Stimulated activated CD4-positive, alpha-beta T cell treated with anti-CD3 and anti-CD28 coated beads, TNF-alpha, amount 100 ng/mL, for 48 hours (primary cell): ENCODE results near the gene MTNR1B.

Source experiments
- DNase-seq, 3 donors: peaks; one replicate each; pipeline ENCODE4 v3.0.0-alpha.2; 2020; ENCODE audit warnings: low read depth in 3 of 3

Gene MTNR1B

GRCh38 chr11:92978271-92979111, 9.0 kb downstream of the MTNR1B start:
- no peak for DNase-seq

- no peak for DNase-seq
These were observed 9.7 kb downstream of the MTNR1B start for GRCh38 chr11:92979176-92979575.

GRCh38 chr11:92980312-92980711, 10.9 kb downstream of the MTNR1B start:
- DNase-seq: no peak

DNA sequence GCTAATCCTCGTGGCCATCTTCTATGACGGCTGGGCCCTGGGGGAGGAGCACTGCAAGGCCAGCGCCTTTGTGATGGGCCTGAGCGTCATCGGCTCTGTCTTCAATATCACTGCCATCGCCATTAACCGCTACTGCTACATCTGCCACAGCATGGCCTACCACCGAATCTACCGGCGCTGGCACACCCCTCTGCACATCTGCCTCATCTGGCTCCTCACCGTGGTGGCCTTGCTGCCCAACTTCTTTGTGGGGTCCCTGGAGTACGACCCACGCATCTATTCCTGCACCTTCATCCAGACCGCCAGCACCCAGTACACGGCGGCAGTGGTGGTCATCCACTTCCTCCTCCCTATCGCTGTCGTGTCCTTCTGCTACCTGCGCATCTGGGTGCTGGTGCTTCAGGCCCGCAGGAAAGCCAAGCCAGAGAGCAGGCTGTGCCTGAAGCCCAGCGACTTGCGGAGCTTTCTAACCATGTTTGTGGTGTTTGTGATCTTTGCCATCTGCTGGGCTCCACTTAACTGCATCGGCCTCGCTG, 12.1 kb downstream of the MTNR1B start:
- no peak for DNase-seq

GRCh38 chr11:92986585-92986984, 17.1 kb downstream of the MTNR1B start:
- DNase-seq: no peak

DNA sequence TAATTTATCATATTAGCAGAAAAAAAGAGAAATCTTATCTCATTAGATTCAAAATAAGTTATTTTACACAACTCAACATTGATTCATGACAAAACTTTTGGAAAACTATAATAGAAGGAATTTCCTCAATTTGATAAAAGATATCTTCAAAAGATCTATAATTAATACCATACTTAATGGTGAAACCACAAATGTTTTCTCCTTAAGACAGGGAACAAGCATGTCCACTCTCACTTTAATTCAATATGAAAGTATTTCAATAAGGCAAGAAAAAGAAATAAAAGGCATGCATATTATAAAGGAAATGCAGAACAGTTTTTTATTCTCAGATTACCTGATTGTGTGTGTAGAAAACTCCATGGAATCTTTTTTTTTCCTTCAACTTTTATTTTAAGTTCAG, 23.6 kb downstream of the MTNR1B start:
- DNase-seq: no peak

- DNase-seq: no peak
These were observed 31.3 kb downstream of the MTNR1B start for GRCh38 chr11:93000511-93001476.

- DNase-seq: no peak
These were observed 32.4 kb downstream of the MTNR1B start for GRCh38 chr11:93001806-93002205.

GRCh38 chr11:93002380-93002779, 32.9 kb downstream of the MTNR1B start:
- no peak for DNase-seq

DNA sequence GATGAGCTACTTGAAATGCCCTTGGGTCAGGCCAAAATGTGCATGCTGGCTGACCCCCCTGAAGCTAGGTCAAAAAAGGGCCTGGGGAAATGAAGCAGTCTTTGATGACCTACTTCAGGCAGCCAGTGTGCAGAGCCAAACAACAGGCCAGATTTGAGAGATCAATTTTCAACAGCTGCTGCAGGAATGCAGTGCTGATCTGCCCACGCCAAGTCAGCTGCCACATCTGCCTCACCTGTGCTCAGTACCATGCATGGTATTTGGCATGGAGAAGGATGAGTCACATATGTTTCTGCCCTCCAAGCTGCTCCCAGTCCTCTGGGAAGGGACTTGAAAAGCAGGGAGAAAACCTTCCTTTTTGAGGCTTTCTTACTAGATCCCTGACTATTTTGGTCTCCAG, 35.8 kb downstream of the MTNR1B start:
- DNase-seq: no peak

DNA sequence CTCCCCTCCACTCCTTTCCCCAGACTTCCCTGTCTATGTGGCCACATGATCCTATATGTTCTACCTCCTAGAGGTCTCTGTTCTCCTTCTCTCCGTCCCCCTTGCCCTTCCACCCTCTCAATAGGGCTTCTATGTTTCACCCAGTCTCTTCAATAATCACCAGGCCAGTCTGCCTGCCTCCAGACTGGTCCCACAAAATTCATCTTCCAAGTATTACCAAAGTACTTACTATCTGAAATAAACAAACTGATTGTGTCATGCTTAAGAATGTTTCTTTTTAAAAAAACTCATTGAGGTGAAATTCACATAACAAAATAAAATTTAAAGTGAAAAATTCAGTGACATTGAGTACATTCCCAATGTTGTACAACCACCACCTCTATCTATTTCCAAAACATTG, 44.2 kb downstream of the MTNR1B start:
- no peak for DNase-seq

DNA sequence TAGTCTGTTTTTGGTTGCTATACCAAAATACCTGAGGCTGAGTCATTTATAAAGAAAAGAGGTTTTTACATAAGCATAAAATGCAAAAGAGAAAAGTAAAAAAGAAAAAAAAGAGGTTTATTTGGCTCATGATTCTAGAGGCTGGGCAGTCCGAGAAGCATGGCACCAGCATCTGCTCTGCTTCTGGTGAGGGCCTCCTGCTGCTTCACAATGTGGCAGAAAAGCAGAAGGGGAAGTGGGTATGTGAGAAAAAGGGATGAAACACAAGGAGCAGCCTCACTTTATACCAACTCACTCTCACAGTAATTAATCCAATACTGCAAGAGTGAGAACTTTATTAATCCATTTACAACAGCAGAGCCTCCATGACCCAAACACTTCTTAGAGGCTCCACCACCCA, 47.1 kb downstream of the MTNR1B start:
- no peak for DNase-seq

DNA sequence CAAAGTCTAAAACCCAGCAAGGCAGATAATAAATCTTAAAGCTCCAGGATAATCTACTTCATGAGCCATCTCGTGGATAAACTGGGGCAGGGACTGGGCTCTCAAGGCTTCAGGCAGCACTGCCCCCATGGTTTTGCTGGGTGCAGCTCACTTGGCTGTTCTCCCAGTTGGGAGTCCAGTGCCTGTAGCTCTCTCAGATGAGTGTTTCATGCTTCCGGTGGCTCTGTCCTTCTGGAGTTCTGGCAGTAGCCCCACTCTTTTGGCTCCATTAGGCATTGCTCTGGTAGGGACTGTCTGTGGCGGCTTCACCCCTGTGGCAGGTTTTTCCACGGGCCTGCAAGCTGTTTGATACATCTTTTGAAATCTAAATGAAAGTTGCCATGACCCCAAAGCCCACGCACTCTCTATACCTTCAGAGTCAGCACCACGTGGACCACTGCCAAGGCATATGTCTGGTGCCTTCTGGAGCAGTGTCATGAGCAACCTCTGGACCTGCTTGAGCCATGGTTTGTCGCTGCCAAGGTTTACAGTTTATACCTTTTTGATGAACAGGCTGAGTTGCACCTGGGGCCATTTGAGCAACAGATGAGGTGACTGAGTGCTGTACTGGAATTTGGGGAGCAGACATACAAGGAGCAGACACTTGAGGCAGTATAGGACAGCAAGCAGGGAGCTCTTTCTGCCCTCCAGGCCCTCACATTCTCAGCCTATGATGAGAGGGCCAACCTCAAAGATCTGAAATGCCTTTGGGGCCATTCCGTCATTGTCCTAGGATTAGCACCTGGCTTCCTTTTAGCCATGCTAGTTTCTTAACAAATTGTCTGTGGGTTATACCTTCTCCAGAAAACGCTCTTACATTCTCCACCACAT, 48.6 kb downstream of the MTNR1B start:
- no peak for DNase-seq

GRCh38 chr11:93020248-93021046, 51.0 kb downstream of the MTNR1B start:
- DNase-seq: no peak

GRCh38 chr11:93024369-93024768, 54.9 kb downstream of the MTNR1B start:
- no peak for DNase-seq

GRCh38 chr11:93025558-93026255, 56.3 kb downstream of the MTNR1B start:
- no peak for DNase-seq

- DNase-seq: no peak
These were observed 59.6 kb downstream of the MTNR1B start for GRCh38 chr11:93028960-93029522.

DNA sequence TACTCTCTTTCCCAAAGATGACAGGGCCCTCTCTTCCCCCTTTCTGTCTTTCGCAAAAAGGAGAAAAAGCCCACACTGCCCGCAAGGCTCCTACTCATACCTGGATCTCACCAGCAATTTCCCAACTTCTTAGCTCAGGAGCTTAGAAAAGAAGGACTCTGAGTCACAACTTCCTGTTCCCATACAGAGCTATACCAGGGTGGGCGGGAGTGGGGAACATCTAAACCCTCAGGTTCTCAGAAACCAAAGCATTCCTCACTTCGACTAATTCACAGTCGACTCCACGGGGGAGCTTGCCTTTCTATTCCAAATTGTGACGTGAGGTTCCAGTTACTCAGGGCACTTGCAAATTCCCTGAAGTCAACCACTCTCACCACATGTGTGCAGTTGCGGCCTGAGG, 61.9 kb downstream of the MTNR1B start:
- no peak for DNase-seq
